GM18907 (cell line): ENCODE measurements around the gene GDF2.

Experiments used
- ATAC-seq: cut with Tn5 transposase; IDR thresholded peaks from one replicate; pipeline ENCODE4 v1.9.1; 2021; ENCODE audit warnings: mild to moderate bottlenecking, moderate library complexity; ENCODE audit not compliant: unreplicated experiment

The GDF2 gene

DNA sequence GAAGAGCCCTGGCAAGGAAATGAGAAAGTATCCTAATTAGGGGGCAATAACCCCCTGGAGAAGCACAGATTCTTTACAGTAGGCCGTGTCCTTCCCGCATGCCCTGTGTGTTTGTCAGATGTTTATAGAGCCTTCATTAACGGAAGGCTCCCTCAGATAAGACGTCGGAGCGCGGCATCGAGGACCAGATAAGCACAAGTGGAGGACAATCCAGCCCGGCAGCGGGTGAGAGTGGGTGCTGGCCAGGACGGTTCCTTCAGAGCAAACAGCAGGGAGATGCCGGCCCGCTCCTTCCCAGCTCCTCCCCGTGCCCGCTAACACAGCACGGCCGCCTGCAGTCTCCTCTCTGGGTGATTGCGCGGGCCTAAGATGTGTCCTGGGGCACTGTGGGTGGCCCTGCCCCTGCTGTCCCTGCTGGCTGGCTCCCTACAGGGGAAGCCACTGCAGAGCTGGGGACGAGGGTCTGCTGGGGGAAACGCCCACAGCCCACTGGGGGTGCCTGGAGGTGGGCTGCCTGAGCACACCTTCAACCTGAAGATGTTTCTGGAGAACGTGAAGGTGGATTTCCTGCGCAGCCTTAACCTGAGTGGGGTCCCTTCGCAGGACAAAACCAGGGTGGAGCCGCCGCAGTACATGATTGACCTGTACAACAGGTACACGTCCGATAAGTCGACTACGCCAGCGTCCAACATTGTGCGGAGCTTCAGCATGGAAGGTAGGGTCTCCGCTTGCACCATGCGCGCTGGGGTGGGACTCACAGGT, at the start of gene GDF2:
TSS of gene GDF2 (plus strand) at position 155 of the 762 bp plus-strand sequence. CDS start at position 370, 215 bp downstream.
- no peak for ATAC-seq

DNA sequence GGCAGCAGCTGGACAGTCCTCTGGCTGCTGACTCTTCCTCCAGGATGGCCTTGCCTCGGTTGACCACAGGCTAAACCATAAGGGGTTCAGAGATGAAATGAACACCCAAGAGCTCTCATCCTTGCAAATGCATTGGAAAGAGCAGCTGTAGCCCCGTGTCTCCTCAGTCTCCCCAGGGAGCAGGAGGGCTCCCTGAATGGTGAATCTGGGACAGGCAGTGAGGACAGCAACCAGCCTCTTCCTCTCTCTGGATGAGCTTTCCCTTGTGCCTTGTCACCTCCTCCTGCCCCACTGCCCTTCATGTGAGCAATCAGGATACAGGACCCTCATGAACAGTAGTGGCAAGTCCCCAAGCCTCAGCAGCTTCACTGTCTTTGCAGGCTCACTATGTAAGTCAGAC, 46.2 kb upstream of the GDF2 start:
- no peak for ATAC-seq

DNA sequence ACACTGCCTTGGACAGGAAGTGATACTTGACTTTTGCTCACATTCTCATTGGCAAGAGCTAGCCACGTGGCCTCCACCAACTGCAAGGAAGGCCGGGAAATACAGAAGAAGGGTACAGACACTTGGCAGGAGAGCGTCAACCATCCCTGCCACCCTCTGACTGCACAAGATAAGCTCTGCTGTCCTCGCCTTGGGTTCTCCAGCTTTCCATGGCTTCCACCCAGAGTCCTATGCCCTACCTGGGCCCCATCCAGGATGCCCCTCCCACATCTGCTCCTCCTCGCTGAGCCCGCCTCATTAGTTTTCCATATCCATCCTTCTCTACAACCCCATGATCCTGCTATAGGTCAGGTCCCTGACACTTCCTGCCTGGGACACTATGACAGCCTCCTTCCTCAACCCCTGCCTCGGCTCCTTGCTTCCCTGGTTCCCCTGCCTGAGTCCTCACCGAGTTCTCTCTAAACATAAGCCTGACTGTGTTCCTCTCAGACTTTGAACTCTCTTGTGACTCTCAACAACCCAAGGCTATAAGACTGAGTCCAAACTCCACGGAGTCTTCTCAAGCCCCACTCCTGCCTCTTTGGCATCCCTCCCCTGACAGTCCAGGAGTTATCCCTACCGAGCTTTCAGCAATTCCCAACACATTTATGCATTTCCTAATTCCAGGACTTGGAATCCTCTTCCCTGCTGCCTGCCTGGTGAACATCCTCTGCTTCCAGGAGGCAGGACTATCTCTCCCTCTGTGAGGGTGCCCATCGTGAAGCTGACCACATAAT, 45.5 kb upstream of the GDF2 start:
- no peak for ATAC-seq

DNA sequence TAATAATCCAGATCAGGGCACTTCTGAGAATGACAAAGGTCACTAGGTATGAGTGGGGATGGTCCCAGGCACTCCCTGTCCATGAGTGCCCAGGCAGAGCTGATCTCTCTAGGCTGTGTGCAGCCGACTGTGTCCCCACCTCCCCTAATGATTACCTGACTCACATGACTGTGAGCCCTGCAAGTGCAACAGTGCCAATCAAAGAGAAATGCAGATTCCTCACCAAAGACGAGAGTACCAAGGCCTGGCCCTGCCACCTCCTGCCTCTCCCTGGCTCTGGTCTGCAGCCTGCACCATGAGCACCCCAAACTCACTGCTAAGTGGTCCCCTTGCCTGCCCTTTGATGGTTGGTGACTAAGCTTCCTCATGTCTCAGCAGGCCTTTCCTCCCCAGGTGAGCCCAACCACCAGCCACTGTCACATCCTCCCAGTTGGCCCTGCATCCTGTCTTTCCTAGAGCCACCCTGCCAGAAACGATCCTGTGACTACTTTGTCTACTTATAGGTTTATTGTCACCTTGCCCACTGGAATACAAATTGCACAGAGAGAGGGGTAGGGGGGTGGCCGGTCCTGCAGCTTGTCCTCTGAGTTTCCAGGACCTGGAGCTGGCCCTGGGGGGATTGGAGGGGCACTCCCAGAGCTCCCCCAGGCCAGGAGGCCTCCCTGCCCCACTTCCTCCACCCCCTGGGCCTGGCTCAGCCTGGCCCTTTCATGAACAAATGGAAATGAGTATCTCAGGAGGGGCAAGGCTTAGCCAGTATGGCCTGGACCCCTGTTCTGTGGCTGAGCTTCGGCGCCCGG, 44.7 kb upstream of the GDF2 start:
- no peak for ATAC-seq

DNA sequence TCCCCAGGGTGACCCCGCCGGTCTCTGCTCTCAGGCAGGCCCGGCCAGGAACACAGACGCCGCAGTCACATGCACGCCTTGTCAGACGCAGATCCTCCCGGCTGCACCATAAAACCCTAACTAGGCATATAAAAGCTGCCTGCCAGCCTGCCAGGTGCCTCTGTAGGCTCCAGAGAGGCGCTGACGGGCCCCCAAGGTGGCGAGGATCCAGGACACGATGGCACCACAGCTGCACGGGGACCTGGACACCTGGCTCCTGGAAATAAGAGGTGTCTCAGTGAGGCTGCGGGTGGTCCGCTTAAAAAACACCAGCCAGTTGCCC, 44.1 kb upstream of the GDF2 start:
- ATAC-seq: no peak

DNA sequence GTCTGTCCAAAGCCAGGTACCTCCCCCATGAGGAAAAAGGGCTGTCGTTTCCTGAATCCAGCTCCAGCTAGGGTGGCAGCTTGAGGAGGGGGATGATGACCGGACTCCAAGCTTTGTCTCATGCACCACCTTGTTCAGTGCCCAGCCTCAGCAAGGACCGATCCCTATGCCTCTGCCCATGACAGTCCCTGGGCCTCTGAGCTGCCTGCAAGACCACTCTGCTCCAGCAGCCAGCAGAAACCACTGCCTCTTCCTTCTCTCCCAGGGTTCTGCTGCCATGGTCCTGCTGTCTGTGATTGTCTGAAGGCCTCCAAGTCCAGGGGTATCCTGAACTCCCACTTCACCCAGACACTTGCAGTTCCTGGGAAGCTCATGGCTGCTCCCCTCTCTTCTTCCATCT, 43.5 kb upstream of the GDF2 start:
- ATAC-seq: no peak

DNA sequence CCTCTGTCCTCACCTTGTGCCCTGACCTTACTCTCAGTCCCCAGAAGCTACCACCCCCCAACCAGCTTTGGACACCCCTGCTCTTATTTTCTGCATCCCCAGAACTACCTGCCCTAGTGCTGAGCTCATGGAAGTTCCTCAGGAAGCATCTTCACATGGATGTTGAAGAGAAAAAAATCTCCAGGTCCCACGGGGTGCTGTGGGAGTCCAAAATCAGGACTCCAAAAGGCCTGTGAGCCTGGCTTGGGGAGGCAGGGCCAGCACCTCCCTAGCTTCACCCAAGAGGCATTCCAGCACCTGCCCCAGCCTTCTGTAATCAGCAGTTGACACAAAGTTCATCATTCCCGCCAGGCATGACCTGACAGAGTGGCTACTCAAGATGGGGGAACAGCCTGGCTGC, 43.0 kb upstream of the GDF2 start:
- no peak for ATAC-seq

DNA sequence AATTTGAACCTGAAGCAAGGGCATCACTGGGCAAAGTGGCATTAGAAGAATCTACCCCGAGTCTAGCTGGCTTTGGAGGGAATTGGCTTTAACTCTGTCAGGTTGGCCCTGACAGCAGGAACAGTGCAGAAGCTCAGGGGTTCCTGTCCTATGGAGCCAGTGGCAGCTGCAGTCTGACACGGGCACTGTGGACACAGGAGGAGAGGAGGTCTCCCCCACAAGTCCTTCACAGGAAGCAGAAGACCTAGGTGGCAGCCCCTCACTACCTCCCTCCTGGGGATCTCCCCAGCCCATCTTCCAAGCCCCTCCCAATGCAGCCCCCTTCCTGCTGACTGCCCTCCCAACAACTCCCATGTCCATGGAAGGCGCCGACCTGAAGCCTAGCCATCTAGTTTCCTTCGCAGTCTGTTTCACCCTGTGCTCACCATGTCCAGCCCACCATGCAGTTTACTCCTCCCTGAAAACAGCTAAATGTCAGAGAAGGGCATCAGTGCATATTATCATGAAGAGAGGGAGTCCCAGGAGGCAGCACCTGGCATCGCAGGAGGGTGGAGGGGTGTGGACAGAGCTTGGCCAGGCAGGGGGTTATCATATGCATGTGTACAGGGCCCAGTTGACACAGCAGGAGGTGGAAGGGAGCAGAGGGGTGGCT, 40.1 kb upstream of the GDF2 start:
- ATAC-seq: no peak

DNA sequence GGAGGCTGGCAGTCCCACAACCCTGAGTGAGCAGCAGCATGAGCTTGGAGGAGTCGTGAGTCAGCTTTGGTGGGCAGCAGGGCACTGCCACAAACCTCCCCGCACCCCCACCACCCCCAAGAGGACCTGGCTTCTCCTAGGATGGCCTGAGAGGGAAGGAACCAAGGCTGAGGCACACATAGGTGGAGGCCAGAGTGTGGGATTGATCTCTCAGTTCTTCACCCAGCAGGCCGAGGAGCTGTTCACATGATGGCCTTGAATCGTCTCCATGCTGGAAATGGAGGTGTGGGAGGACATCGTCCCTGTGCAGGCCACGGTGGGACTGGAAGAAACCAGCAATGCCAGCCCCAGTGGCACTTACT, 39.6 kb upstream of the GDF2 start:
- ATAC-seq: no peak

DNA sequence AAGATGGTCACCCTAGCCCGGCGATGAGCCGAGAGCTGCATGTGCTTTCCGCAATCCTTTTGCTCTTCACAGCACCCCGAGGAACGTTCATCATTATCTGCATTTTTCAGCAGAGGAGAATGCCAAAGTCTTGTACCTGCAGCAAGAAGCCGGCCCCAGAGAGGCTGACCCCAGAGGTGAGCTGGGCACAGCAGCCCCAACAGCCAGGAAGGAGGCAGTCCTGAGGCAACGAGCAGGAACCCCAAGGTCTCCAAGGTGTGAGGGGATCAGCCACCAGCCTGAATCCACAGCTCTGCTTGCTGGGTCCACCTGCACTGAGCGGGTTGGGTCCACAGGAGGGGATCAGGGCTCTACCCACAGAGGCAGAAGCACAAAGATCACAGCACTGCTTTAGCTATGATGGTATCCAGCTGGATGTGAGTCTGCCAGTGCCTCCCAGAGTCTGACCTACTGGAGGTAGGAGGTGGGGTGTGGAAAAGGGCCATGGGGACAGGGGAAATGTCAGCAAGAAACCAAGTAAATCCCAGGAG, 39.1 kb upstream of the GDF2 start:
- no peak for ATAC-seq

DNA sequence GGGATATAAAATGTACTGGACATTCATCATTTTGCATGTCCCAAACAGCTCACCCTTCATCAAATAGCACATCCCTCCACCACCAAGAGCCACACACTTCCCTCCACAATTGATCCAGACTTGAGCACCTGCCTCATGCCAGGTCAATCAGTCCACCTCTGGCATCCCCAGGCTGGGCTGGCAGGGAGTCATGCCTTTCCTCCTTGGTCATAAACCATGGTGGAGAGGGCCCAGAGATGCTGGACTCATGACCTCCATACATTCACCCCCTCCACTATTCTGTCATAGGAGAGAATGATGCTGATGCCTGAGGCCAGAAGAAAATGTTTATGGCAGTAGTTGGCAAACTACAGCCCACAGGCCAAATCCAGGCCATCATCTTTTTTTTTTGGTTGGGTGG, 38.4 kb upstream of the GDF2 start:
- no peak for ATAC-seq

DNA sequence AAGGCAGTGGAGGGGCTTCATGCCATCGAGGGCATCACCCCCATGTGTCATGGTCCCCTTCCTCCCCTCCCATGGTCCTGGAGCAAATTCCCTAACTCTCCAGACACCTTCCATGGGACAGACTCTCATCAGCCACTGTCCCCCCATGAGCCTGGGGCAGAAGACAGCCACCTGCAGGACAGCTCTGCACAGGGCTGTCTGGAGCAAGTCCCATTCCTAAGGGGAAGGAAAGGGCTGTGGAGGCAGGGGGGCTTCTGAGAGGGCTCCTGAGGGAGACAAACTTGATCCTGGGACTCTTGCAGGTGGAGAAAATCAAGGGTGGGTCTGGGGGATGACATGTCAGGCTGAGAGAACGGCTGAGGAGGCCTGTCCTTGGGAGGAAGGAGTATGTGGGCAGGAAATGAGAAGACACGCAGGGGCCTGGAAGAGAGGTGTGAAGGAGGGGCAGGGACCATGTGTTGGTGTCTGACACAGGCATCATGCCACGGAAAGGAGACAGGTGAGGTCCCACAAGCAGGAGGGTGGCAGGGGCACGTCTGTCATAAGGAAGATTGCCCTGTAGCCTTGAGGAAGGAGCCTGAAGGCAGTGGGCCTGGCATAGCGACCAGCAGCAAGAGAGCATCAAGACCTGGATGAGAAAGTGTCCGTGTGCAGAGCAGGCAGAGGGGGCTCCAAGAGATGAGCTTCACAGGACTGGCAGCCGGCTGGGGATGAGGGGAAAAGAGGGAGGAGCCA, 36.7 kb upstream of the GDF2 start:
- ATAC-seq: no peak

DNA sequence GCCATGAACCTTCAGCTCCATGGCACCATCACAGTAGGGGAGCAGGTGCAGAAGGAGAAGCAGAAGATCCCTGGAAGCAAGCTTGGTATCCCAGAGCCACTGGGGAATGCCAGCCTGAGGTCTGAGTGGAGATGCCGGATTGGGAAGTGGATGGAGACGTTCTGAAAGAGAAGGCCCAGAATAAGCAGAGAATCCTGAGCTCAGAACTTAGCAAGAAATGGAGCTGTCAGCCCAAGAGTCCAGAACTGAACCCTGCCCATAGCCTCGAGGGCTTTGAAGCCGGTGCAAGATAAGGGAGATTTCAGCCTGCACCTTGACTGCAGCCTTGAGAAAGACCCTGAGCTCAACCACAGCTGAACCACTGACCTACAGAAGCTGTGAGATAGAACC, 36.1 kb upstream of the GDF2 start:
- no peak for ATAC-seq

DNA sequence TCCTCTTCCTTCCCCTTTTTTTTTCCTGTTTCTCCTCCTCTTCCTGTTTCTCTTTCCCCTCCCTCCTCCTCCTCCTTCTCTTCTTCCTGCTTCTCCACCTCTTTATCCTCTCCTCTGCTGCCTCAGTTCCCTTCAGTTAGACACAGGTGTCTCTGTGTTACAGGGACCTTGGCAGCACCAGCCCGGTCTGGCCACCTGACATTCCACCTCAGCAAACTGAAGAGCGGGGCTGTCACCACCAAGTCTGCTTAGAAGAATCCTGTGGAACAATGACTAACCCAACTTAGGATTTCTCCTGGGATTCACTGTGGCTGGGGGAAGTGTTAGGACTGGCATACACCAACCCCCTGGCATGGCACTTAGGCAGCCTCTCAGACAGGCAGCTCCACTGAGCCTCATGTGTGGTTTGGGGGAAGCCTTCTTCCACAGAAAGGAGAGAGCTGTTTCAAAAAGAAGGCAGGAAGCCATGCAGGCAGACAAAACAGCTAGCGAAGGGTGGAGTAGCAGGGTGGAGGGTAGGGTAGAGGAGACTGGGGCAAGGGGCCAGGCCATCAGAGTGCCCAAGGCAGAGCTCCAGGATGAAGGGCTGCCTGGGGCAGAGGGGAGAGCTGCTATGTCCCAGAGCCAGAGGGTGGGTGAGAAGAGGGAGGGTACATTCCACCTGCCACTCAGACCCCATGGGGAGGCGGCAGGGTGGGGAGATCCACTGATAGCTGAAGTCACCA, 35.5 kb upstream of the GDF2 start:
- ATAC-seq: no peak

DNA sequence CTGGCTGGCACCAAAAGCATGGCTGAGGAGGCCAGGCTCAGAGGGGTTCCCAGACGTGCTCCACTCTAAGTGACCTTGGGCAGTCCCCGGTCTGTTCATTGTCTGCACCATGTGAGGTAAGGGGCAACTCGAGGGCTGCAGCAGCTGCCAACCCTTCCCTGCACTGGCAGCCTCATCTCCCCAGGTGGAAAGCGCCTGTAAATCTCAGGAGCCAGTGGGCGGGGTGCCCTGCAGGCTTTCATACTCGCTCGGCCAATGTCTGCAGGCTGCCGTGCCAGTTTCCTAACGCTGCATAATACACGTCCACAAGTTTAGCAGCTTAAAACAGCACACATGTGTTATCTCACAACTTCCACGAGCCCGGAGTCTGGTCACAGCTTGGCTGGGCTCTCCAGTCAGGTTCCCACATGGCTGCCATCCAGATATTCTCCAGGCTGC, 34.9 kb upstream of the GDF2 start:
- no peak for ATAC-seq

DNA sequence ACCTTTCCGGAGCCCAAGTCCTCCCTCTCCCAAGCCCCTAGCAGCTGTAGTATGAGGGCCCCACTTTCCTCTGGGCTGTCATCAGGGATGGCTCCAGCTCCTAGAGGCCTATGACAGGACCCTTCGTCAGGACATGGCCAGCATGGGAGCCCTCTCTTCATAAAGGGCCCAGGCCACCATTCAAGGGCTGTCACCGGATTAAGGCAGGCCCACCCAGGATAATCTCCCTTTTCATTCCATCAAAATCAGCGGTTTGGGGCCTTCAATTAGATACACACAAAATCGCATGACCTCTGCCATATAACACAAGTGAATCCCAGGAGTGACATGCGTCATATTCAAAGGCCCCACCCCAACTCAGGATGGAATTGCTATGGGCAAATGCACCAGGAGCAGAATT, 34.4 kb upstream of the GDF2 start:
- no peak for ATAC-seq

DNA sequence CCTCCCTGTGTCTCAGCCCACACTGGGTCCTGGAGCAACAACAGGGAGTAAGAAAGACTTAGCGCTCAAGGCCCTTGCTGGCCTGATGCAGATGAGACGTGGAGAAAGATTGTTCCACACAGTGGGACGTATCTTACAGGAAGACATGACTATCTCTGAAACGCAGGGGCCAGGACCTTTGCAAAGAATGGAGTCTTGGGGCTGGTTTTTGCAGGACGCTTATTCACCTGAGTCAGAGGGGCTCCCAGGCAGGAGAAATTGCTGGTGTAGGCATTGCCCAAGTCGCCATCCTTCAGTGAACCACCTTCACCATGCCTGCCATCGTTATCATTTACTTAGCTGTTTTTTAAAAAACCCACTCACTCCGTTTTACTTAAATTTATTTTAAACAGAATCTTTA, 34.0 kb upstream of the GDF2 start:
- ATAC-seq: no peak

DNA sequence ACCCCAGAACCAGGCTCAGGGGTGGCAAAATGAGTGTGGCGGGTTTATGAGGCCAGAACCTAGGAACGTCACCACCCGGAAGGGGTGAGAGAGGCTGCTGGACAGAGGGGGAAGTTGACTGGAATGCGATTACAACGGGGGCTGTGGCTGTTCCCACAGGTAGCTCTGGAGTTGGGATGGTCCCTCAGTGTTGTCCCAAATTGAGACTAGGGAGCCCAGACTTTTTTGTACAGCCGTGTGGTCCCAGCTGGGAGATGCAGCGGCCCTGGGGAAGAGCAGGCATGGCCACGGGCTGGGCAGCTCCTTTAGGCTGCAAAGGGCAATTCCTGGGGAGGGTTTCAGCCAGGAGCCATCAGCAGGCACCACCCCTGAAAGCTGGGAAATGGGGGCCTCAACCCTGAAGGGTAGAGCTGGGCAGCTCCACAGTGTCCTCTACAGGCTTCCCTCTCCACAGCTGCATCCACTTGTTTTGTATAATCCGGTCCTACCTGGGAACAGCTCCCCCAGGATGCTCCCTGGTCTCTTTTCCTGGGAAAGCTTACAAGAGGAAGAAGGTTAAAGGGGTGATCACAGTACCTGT, 33.2 kb upstream of the GDF2 start:
- no peak for ATAC-seq

DNA sequence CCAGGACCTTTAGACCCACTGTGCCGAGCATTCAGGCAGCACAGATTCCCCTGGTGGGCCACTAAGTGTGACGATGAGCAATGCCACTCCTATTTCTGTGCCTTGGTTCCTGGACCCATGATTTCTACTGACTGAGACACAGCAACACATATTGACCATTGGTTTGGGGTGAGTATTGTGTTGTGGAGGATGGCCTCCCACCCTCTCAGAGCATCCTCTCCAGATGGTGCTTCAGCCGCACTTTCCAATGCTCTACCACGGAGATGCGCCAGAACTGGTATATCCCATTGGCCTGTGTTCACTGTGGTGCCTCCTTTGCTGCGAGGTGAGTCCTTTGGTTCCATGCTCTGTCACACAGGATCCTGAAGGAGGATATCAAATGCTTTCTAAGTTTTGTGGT, 32.3 kb upstream of the GDF2 start:
- no peak for ATAC-seq
